HG03432 (cell line): Measurements from ENCODE around the gene MYO16.
"Not testable (repeated sequence)": the region's sequence is repeated elsewhere in the genome, so short reads cannot be mapped to it uniquely, and the experiment has no call there.

Experiments used
- ATAC-seq: cut with Tn5 transposase; IDR thresholded peaks from one replicate; pipeline ENCODE4 v1.9.1; 2021; ENCODE audit warnings: mild to moderate bottlenecking, moderate library complexity; ENCODE audit not compliant: unreplicated experiment

The MYO16 gene

DNA sequence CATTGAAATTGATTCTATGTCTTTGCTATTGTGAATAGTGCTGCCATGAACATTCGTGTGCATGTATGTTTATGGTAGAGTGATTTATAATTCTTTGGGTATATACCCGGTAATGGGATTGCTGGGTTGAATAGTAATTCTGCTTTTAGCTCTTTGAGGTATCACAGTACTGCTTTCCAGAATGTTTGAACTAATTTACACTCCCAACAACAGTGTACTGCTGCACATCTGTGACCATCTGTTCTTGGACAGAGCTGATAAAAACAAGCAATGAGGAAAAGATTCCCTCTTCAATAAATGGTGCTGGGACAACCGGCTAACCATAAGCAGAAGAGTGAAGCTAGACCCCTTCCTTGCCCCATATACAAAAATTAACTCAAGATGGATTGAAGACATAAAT is 231.0 kb downstream of the MYO16 start:
- ATAC-seq = no peak

DNA sequence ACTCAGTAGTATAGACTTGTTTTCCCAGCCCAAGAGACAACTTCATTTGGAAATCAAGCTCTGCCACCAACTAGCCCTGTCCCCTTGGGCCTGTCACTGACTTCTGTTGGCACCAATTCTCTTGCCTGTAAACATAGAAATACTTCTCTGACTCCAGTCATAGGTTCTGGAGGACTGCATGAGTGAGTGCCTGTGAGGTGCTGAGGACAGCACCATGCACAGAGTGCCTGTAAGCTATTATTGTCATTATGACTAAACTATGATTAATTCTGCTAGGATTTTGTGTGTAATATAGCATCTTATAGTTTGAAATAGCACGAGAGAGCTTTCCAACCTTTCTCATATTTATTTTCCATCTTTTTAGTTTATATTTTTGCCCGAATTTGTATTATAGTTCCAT is 247.9 kb downstream of the MYO16 start:
- ATAC-seq = no peak

DNA sequence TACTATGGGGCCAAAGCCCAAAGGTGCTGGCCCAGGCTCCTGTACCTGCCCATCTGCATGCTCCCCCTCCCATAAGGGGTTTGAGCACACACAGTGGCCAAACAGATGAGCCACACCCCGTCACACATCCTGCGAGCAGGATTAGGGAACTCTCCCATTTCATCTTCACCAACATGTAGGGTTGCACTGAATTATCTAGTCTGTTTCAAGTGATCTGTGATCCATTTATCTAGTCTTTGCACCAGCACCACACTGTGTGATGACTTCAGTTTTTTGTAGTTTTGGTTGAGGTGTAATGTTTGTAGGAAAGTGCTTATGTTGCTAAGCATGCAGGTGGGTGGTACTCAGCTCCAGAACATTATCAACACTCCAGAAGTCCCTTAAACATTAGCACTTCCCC is 249.3 kb downstream of the MYO16 start:
- ATAC-seq = no peak

DNA sequence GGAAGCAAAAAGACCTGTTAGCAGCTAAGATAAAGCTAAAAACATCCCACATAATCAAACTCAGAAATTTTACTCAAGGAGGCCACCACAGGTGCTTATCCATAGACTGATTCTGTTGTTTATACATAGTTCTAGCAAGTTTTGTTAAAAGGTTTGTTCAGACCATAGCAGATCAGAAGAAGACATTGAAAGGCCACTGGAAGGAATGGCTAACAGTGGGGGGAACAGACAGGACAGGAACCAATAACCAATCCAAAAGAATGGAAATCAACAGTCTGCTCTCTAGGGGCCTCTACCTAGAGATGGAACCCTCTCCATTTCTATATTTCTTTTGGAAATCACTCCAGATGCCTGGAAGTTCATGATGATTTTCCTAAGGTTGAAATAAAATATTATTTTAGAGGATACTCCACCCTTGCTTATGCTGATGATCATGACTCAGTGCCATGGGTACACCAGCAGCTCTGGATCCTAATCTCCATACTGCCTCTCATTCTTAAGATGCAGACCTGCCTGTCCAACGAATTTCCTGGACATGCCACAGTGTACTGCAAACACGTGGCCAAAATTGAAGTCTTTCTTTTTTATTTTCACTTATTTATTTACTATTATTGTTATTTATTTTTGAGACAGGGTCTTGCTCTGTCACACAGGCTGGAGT is 260.0 kb downstream of the MYO16 start:
- ATAC-seq = no peak

DNA sequence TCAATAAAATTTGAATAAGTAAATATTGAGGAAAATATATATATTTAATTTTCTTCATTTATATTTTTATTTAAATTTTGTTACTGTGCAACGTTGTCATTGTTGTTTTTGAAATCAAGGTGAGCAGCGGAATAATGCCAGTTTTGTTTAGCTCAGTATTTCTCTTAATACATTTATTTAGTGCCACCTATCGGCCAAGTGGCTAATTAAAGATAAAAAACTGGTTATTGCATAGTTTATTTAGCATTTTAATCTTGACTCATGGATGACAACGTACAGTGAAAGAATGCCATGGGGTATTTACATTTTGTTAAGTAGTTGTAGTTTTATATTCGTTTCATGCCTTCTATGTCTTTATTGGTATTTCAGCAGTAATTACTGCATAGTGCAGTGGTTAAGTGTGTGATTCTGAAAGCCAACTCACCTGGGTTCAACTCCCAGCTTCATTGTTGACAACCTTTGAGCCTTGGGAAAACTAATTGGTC is 265.9 kb downstream of the MYO16 start:
- ATAC-seq = no peak

DNA sequence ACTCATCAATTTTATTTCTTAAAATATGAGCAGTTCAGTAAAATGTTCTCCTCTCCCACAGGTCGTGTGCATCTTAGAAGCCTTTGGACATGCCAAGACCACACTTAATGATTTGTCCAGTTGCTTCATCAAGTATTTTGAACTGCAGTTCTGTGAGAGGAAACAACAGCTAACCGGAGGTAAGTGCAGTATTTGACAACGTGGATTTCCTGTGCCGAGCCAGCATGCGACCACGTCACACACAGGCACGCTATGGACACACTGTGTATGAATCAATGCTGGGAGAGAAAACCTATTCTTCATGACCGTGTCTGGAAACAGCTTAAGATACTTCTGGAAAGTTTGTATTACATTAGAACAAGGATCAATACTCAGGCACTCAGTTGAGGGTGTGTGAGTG is 268.5 kb downstream of the MYO16 start:
- peak; percentile 51 for ATAC-seq

DNA sequence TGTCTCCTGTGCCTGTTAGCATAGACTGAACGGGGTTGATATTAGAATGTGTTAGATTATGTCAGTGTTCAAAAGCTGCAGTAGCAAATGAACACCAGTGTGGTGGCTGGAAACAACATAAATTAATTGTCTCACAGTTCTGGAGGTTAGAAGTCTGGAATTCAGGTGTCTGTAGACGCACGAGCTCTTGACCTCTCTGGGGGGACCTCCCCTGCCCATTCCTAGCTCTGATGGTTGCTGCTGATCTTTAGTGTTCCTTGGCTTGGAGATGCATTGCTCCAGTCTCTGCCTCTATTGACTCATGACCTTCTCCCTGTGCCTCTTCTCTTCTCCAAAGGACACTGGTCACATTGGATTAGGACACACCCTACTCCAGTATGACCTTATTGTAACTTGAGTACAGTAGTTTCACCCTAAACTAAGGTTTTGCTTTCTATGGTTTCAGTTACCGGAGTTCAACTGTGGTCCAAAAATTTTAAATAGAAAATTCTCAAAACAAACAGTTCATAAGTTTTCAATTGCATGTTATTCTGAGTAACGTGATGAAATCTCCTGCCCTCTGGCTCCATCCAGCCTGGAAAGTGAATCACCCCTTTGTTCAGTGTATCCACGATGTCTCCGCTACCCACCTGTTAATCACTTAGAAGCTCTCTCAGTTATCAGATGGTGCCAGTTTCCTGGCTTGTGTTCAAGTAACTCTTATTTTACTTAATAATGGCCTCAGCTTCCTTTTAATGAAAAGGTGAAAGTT is 273.2 kb downstream of the MYO16 start:
- no peak for ATAC-seq

DNA sequence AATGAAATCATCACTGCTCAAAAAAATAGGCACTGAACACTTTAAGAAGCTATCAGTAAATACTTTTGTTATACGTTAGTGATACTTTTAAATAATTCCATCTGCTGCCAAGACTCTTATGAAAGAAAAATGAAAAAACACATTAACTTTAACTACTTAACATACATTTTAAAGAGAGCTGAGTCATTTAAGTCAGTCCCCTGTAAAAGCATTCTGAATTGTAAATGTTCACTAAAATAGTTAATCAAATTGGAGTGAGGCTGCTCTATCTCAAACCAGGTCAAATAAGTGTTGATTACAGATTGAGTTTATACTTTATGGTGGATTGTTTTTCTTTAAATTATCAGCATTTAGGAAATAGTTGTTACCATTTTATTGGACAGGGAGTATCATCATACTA is 274.2 kb downstream of the MYO16 start:
- no peak for ATAC-seq

DNA sequence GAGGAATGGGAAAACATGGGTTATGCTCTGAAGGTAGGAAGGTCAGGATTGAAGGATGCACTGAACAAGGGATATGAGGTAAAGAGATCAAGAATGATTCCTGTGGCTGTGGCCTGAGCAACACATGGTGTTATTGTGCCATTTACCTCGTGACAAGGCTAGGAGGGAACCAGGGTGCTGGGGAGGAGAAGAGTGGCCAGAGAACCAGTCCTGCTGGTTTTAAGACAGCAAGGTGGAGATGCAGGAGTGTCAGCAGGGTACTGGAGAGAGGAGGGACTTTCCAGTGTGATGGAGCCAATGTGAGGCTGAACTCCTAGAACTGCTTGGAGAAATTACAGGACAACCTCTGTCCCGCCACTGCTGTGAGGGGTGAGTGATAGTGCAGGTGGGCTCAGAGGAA is 282.4 kb downstream of the MYO16 start:
- no peak for ATAC-seq

DNA sequence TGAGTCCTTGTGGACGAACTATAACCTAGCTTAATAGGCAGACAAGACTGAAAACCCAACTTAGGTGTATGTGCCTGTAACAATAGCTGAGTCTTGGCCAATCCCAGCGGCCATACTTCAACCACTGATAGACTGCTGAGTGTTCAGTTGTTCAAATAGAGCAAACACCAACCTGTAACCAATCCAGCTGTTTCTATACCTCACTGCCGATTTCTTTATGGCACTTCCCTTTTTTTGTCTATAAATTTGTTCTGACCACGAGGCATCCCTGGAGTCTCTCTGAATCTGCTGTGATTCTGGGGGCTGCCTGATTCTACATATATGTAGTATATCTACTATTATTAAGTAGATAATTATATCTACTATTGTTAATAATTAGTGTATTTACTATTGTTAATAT is 284.3 kb downstream of the MYO16 start:
- ATAC-seq = not testable (repeated sequence)

DNA sequence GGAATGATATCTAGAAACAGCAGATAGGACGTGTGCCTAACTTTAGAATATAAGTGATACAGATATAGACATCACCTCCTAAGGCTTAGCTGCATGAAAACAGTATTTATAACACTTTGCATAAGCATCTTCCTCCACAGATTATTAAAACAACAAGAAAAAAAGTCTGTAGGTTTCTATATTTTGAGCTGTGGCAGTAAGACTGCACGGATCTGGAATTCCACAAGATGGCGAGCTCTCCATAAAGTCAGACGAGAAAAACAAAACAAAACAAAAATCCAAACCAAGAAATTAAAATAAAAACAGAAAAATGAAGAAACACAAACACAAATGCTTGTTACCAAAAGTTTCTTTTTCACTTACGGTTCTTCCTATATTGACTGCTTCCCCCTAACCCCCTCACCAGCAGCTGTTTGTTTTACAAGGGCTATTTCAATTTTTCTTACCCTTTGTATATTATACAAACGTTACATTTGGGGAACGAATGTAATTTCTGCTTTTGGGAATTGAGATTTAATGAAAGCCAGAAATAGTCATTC is 285.8 kb downstream of the MYO16 start:
- ATAC-seq = no peak

DNA sequence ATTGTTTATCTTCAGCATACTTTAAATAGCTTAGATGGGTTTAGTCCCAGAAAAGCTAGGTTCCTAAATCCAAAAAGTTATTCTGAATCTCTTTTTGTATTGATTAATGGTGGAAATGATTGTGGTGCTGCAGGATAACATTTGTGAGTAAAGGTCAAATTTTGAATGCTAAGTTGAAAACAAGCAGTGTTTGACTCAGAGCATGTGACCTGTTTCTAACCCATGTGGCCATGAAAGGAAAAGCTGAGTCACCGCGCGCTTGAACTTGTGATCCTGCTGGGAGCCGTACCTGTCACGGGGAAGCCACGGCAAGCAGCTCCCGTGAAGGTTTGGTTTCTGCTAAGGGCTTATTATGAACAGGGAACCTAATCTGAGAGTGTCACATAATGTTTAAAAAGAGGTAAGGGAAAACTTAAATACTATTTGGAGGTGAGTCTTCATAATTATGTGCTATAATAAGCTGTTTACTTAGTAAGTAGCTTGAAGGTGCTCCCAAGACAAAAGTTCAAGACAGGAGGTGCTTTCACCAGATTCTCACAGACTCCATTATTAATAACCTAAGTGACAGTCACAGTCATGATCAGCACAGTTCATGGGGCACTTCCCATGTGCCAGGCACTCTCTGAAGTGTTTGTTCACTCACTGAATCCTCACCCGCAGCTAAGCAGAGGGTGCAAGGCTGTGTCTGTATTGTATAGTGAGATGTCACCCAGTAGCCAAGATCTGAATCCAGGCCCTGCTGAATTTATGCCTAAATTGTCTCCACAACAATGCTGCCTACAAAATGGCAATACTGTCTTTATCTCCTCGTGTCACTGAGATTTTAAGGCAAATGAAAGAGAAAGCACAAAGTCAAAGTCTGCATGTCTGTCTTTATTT is 286.5 kb downstream of the MYO16 start:
- ATAC-seq = peak; percentile 90

DNA sequence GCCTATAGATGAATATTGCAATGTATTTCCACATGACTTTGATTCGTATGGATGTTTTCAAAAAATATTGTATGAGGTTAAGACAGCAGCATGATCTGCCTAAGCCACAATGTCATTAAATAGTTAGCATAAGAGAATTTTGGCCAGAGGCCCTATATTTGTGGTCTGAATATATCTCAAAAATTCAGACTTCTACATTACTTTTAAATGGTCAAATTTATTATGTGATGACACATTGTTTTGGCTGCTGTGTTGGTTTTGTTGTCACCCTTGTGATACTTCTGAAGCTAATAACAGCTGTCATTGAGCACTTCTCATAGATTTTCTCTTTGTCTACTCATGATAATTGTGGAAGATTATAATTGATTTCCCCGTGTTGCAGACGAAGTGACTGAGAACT is 288.2 kb downstream of the MYO16 start:
- no peak for ATAC-seq

DNA sequence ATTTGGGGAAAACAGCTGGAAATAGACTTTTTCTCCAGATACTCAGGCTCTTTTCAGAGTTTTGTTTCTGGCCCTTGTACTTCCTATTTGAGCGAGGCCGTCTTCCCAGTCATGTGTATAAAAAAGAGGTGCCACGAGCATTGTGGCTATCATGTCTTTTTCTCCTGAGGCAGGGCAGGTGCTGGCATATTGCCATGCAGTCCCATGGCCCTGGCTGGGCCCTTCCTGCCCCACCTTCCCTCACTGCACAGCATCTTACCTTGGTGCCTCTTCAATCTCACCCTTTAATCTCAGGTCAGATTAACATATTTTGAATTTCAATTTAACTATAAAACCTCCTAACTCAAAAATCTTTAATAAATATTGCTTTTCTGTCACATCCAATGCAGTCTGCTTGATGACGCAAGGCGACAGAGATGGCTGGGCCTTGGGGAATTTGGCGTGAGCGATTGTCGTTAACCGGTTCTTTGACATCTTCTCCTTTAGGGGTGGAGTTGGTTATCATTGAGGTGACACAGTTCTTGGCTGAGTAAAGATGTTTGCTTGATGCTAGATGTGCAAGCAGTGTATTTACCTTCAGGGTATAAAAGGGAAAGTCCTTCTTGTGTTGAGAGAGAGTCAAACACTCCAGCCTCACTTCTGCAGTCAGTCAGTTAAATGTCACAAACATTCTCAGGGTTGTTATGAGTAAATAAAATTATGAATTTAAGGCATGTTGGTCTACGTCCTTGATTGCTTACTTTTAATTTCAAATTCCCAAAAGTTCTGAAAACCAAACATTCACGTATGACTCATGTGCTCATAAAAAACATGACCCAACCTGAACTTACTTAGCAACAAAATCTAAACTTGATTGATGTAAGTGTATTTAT is 289.9 kb downstream of the MYO16 start:
- no peak for ATAC-seq

DNA sequence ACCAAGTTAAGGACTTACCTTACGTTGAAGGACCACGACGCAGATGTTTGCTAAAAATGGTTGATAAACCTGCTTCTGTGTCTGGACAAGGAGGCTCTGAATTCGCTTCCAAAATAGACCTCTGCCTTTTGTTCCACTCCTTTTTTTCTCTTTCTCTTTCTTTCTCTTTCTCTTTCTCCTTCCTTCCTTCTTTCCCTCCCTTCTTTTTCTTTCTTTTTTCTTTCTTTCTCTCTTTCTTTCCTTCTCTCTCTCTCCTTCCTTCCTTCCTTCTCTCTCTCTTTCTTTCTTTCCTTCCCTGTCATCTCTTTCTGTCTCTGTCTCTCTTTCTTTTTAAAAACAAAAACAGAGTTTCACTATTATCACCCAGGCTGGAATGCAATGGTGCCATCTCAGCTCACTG is 290.7 kb downstream of the MYO16 start:
- ATAC-seq = no peak

DNA sequence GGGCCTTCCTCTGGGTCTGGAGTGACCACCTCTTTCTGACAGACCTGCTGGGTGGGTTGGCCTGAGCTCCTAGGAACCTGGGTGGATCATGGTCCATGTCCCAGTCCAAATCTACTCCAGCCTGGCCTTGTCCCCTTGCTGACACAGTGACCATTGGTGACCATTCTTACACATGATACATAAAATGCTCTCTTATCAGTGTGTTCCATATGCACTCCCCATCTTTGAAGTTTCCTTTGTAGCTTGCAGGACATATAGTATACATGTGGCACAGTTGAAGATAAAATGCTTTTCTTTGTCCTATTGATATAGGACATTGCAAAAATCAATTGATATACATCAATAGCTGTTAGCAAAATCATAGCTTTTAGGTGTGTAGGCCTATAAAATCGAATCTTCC is 291.8 kb downstream of the MYO16 start:
- no peak for ATAC-seq

DNA sequence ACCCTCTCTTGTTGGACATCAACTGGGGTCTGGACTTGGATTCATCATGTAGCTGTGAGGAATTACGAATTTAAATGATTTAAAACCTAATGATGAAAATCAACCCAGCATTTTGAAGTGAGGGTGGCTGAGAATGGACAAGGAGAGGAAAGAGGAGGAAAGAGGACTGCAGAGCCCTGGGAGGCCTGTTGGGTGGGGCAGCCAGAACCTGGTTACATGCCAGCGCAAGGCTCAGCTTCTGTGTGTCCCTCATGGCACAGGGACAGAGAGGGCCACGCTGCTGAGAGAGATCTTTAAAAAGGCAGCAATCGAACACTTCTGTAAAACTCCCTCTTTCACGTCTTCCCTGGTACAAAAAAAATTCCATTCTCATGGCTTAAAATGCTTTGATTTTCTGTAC is 292.7 kb downstream of the MYO16 start:
- no peak for ATAC-seq

DNA sequence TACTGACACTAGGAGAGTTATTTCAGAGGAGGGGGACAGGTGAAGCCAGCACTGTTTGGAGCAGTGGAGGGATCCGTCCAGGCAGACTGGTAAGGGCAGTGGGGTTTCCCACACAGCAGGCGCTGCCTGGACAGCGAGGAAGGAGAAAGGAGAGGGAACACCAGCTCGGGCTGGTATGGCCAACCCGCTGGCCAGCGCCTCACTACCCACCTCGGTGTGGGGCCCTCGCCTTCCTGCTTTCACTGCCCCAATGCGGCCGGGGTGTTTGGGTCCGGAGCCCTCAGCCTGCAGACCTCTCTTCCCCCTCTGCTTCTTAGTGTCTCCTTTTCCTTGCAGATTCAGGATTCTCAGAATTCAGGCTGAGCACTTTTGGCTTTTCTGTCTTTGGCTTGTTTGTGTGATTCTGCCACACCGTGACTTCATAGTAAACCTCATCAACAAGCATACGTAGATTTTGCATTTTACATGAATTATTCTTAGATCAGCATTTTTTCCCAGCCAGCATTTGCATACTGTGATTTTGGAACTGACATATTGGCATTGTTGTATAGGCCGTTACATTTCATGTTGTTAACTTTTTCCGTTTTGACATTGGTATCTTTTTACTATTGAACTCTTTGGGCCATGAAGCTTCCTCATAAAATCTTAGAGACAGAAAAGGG is 294.1 kb downstream of the MYO16 start:
- no peak for ATAC-seq

DNA sequence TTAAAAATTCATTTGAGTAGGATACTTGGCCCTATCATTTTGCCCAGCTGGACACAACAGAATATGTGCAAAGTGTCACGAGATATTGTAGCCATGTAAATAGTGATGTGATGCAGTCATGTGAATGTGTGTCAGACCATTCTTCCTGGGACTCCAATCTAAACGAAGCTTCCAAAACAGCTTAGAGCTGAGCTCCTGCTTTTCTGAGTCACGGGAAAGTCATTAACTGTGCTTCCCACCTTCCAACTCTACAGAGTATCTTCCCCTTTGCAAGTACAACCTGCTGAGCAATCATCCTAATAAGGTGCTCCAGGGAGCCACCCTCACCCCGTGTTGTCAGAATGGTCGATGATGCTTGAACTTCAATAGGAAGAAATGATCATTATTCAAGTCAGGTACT is 294.7 kb downstream of the MYO16 start:
- no peak for ATAC-seq

DNA sequence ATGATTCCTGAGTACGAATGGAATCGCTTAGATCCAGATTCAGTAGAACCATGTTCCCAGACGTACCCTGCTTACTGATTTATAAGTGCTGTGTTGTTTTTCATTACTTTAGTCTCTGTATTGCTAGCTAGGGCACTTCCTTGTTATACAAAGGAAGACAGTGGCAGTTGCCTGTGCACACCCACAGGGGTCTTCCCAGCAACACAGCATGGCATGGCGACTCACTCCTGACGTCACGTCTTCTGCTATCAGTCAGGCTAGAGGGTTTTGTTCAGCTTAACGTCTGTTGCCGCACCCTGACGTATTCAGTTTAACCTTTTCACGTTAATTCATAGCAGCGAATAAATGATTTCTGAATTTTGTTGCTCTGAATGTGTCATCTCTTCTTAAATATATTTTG is 295.1 kb downstream of the MYO16 start:
- ATAC-seq = no peak
